KBM-7 (cell line): Measurements from ENCODE around the gene OXTR.

ENCODE experiments used
- DNase-seq: peaks from one replicate; pipeline ENCODE4 v3.0.0-alpha.2; 2015
- in situ Hi-C: fragments of 300-500 bp; cut with MboI; formaldehyde crosslinking; loops from 2 replicates; pipeline ENCODE4 v1.14.3; 2020; ENCODE audit warnings: low sequenced_read_pairs, low pct_unique_long_range_greater_than_20kb, mixed read lengths

The OXTR gene

DNA sequence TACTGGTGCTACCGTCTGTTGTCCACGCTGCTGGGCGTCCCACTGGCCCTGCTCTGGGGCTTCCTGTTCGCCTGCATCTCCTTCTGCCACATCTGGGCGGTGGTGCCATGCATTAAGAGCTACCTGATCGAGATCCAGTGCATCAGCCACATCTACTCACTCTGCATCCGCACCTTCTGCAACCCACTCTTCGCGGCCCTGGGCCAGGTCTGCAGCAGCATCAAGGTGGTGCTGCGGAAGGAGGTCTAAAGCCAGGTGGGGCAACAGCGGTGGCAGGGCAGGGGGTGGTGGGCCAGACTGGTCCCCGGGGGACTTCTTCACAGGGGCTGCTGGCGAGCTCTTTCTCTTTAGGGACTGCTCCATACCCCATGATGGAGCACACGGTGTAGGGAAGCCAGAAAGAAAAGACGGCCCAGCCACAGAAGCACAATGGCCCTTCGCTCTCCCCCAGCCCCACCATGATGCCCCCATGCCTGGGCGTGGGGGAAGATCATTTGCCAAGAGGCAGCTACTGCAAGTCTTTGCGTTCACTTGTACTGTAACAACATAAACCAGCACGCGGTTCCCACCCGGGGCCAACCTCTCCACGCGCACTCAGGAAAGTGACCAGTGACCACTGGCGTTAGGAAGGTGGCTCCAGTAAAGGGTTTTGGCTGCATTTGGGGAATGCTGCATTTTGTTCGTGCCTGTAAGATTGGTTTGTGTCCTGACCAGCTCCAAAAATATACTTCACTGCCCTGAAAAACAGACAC lies 23.6 kb downstream of the OXTR start:
- in situ Hi-C loops = no loop called here
- DNase-seq = no peak

- in situ Hi-C loops = no loop called here
- no peak for DNase-seq
Measured at GRCh38 chr3:8743911-8744310, 25.5 kb downstream of the OXTR start.

GRCh38 chr3:8743021-8743601 lies 26.3 kb downstream of the OXTR start:
- DNase-seq = no peak
- in situ Hi-C loops = no loop called here

- peak; percentile 5 for DNase-seq
- in situ Hi-C loops = no loop called here
Measured at GRCh38 chr3:8741581-8742261, 27.7 kb downstream of the OXTR start.

DNA sequence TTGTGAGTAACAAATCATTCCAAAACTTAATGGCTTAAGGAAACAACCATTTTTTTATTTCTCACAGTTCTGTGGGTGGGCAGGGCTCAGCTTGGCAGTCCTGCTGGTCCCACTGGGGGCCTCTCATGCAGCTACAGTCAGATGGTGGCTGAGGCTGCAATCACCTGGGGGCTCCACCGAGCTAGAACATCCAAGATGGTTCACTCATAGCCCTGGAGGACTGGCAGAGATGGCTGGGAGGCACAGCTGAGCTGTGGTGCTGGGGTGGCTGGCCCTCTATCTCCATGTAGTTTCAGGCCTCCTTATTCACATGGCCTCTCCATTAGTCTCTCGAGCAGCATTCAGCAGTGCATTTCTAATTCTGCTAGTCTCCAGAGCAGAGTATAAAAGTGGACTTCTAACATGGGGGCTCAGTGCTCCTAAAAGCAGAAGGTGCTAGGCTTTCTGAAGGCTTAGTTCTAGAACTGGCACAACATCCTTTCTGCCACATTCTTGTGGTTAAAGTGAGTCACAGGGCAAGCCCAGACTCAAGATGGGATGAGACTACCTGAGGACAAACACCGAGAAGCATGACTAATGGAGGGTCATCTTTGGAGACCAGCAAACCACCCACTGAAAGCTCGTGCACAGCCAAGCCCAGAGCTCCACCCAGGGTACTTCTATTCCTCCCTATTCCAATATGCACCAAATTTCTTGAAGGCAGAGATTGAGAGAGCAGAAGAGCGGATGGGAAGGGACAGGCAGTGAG lies 29.5 kb downstream of the OXTR start:
- in situ Hi-C loops = no loop called here
- DNase-seq = no peak

DNA sequence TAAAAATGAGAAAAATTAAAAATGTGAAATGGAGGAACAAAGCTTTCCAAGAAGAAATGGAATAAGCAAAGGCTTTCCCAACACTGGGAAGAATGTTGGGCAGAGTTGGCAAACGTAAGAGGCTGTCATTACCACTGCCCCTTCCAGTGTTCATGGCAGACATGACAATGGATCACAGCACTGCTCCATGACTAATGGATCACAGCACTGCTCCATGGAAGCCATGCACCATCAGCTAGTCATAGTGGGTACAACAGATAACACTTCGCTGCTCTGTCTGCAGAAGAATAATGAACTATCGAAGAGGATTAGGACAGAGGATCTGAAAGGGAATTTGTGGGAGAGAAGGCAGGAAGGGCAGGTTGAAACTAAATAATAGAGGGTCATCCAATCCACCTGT lies 30.8 kb downstream of the OXTR start:
- in situ Hi-C loops = no loop called here
- no peak for DNase-seq

GRCh38 chr3:8737823-8738222 lies 31.6 kb downstream of the OXTR start:
- in situ Hi-C loops = no loop called here
- DNase-seq = no peak

DNA sequence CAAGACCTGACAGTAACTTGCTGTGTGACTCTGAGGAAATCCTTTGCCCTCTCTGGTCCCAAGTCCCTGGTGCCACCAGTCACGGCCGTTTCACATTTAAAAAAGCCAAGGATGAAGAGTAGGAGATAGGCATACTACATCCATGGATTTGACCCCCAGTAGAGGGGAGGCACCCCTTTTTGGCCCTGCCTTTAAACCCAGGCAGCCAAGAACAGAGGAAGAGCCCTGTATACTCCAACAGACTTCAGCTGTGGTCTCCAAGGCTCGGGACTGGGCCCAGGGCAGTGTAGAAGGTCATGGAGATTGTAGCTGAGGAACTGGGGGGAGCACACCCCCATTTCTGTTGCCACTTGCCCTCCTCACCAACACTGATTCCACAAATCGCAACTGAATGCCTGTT lies 32.1 kb downstream of the OXTR start:
- in situ Hi-C loops = no loop called here
- DNase-seq = no peak

- in situ Hi-C loops = no loop called here
Measured at GRCh38 chr3:8736436-8736835, 33.0 kb downstream of the OXTR start.

GRCh38 chr3:8734908-8735307 lies 34.5 kb downstream of the OXTR start:
- DNase-seq = no peak
- in situ Hi-C loops = no loop called here

More at GRCh38 chr3:8736436-8736835, 33.0 kb downstream of the OXTR start:
- DNase-seq = no peak

- no peak for DNase-seq
- in situ Hi-C loops = no loop called here
Measured at GRCh38 chr3:8734137-8734878, 35.1 kb downstream of the OXTR start.

- DNase-seq = no peak
- in situ Hi-C loops = no loop called here
Measured at GRCh38 chr3:8733332-8734094, 35.9 kb downstream of the OXTR start, which contains the start of gene CAV3. Gene CAV3, plus strand, starts transcription at chr3:8733802. Its CDS starts 75 bp downstream, at chr3:8733877.

DNA sequence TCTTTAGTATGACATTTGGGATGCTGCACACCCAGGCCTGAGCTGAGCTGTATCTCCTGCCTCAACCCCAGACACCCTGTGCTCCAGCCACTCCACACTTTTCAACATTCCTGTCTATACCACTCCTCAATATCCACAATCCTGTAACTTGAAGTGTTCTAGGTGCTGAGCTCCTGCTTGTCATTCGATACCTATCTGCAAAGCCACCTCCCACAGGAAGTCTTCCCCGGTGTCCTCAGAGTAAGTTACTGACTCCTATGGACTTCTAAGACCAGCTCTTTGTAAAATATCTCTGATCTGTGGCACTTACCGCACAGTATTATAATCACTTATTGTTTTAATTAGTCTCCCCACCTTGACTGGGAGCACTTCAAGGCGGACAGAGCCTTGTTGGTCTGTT lies 37.0 kb downstream of the OXTR start:
- DNase-seq = no peak
- in situ Hi-C loops = no loop called here

GRCh38 chr3:8730656-8731055 lies 38.8 kb downstream of the OXTR start:
- in situ Hi-C loops = no loop called here
- no peak for DNase-seq

DNA sequence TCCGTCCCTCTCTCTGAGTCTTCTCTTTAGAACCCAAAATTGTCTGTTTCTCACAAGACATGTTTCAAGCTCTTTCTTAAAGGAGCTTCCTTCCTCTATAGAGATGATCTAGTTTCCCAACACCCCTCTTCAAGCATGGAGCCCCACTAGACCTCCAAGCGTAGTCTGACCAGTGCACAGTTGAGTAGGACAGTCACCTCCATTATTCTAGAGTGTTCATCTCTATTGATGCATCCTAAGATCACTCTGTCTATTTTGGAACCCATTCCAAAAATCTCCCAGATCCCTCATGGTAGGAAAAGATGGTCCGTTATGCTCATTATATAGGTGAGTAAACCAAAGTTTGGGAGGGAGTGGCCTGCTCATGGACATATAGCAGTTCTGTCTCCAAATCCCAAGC lies 39.9 kb downstream of the OXTR start:
- no peak for DNase-seq
- in situ Hi-C loops = no loop called here

DNA sequence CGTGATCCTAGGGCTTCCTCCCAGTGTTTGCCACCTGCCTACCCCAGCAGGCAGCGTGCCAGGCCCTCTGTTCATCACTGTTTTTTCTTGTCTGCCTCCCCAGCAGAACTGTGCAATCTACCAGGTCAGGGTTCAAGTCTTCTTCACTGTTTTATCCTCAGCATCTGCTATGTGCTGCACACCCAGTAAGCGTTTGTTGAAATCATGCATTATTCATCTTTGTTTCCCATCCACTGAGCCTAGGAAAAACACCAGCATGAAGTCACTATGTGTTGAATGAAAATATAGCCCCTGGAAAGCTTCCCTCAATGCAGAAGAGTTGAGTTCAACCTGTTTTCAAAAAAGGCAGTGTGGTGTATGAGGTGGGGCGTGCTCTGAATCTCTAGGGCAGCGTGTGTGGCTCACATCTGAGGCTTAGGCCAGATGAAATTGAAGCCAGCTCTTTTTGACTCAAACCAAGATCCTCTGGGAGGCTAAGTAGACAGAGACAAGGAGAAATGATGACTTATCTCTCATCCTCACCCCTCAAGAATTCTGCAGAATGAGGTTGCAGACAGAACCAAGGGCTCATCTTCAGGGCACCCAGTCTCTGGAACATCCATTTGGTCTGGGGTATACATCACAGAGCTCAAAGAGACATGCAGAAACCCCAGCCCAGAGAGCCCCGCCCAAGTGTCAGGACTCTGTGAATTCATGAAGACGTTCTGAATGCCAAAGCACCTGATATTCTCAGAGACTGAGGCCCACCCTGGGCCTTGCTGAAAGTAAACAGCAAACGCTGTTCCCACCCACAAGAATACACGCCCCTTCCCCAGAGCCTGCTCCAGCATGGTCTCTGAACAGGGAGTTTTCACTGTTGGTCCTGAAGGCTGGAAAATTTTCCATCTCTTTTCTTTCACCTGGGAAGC lies 41.6 kb downstream of the OXTR start:
- no peak for DNase-seq
- in situ Hi-C loops = no loop called here

DNA sequence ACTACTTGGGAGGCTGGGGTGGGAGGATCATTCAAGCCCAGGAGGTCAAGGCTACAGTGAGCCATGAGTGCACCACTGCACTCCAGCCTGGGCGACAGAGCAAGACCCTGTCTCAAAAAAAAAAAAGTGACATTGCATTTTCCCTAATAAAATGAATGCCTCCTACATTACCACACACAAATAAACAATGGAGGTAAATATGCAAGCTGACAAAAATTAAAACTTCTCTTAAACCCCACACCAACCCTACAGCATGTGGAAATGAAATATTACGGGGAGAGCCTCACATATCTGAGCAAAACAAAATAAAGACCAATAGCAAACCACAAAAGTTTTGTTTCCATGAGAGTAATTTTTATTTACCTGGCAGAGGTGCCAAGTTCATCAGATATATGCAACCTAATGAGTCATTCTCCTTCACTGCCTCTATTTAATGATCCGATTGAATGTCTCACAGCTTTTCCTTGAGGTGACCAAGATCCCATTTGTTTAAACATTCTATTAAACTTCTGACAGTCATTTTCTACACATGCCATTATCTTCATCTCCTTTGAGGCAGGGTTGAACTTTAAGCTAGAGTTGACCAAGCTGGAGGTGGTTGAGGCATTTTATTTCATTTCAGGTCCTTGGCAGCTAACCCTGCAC lies 45.2 kb downstream of the OXTR start:
- in situ Hi-C loops = no loop called here
- no peak for DNase-seq
